Measurements from ENCODE around the gene DST.

The DST gene

DNA sequence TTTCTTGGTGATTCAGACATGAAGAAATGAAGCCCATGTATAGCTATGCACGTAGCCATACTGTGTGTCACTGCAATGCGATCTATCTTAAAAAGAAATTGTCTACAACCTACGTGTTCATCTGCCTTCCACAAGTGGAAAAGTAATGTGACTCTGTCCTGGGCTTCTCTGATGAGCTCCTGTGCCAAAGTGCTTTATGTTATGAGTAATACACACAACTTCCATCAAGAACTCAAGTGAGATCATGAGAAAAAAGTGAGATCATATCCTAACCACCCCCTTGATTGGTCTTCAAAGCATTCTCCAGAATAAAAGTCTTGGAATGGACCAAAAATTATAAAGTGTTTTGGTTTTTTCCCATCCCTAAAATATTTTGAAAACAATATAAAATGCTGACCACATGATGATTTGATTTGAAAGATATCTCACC lies 114.3 kb downstream of the DST start:
- Histone ChIP-seq H2AFZ (ENCODE audit: low read length) (no peak overlapping the region), H3K27me3 (replicated peaks; ENCODE audit: insufficient read depth, low read length) (no peaks in the 10 kb centered on the region), H3K9me2 (replicated peaks; ENCODE audit: insufficient read depth, low read length) (no peaks in the 10 kb centered on the region), H3K36me3 (replicated peaks; ENCODE audit: insufficient read depth, low read length) (0 out of 2 replicates have a peak, but pooled peaks cover 3% of the 10 kb centered on the region), H3K4me3 (ENCODE audit: low read length) (no peak overlapping the region), H3F3A (ENCODE audit: insufficient read depth, low read length) (no peaks in the 10 kb centered on the region), H3K79me2 (ENCODE audit: low read length) (no peaks in the 10 kb centered on the region), H3K4me1 (ENCODE audit: low read length) (no peaks in the 10 kb centered on the region), H3K9me3 (replicated peaks; ENCODE audit: insufficient read depth, low read length) (no peaks in the 10 kb centered on the region), H3K9ac (ENCODE audit: low read length) (no peak overlapping the region), H3K27ac (ENCODE audit: low read length) (no peak overlapping the region), H4K20me1 (ENCODE audit: insufficient read depth, low read length) (no peaks in the 10 kb centered on the region), H3K4me2 (ENCODE audit: low read depth, low read length) (no peak overlapping the region)
- TF ChIP-seq, protein P1, sequence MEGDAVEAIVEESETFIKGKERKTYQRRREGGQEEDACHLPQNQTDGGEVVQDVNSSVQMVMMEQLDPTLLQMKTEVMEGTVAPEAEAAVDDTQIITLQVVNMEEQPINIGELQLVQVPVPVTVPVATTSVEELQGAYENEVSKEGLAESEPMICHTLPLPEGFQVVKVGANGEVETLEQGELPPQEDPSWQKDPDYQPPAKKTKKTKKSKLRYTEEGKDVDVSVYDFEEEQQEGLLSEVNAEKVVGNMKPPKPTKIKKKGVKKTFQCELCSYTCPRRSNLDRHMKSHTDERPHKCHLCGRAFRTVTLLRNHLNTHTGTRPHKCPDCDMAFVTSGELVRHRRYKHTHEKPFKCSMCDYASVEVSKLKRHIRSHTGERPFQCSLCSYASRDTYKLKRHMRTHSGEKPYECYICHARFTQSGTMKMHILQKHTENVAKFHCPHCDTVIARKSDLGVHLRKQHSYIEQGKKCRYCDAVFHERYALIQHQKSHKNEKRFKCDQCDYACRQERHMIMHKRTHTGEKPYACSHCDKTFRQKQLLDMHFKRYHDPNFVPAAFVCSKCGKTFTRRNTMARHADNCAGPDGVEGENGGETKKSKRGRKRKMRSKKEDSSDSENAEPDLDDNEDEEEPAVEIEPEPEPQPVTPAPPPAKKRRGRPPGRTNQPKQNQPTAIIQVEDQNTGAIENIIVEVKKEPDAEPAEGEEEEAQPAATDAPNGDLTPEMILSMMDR (IDR thresholded peaks at IDR 0.05; ENCODE audit: low read length): no peak
- TF ChIP-seq EZH2 (optimal IDR thresholded peaks at IDR 0.05; ENCODE audit: low read depth, low read length): no peak
- TF ChIP-seq EZH2phosphoT487 (IDR thresholded peaks at IDR 0.05; ENCODE audit: low read length): no peak
- DNase-seq: no peak

DNA sequence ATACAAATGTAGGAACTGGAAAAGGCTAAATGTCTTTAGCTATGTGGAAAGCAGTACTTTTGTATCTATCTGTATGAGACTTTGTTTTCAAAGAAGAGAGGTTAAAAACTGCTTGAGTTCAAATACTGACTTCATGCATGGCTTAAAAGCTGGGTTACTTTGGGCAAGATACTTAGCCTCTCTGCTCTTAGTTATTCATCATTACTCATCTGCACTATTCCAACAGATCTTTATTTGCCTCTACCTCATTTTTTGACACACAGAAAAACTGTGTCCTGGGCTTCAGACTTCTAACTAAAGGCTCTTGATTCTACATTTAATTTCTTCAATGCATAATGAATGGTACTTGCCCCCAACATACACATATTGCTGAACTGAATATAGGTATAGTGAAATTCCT lies 114.8 kb downstream of the DST start:
- no peaks in the 10 kb centered on the region for H4K20me1 ChIP-seq (ENCODE audit: insufficient read depth, low read length)
- H3K9me2 ChIP-seq (replicated peaks; ENCODE audit: insufficient read depth, low read length): no peaks in the 10 kb centered on the region
- no peaks in the 10 kb centered on the region for H3K4me1 ChIP-seq (ENCODE audit: low read length)
- no peaks in the 10 kb centered on the region for H3F3A ChIP-seq (ENCODE audit: insufficient read depth, low read length)
- no peak overlapping the region for H3K9ac ChIP-seq (ENCODE audit: low read length)
- no peaks in the 10 kb centered on the region for H3K27me3 ChIP-seq (replicated peaks; ENCODE audit: insufficient read depth, low read length)
- no peak overlapping the region for H3K4me3 ChIP-seq (ENCODE audit: low read length)
- H2AFZ ChIP-seq (ENCODE audit: low read length): no peak overlapping the region
- no peak overlapping the region for H3K4me2 ChIP-seq (ENCODE audit: low read depth, low read length)
- H3K79me2 ChIP-seq (ENCODE audit: low read length): no peaks in the 10 kb centered on the region
- DNase-seq: no peak
- H3K9me3 ChIP-seq (replicated peaks; ENCODE audit: insufficient read depth, low read length): no peaks in the 10 kb centered on the region
- no peak overlapping the region for H3K27ac ChIP-seq (ENCODE audit: low read length)
- H3K36me3 ChIP-seq (replicated peaks; ENCODE audit: insufficient read depth, low read length): 0 out of 2 replicates have a peak, but pooled peaks cover 3% of the 10 kb centered on the region
- TF ChIP-seq, protein P1 (IDR thresholded peaks at IDR 0.05; ENCODE audit: low read length): no peak
- TF ChIP-seq EZH2 (optimal IDR thresholded peaks at IDR 0.05; ENCODE audit: low read depth, low read length): no peak
- no peak for TF ChIP-seq EZH2phosphoT487 (IDR thresholded peaks at IDR 0.05; ENCODE audit: low read length)

DNA sequence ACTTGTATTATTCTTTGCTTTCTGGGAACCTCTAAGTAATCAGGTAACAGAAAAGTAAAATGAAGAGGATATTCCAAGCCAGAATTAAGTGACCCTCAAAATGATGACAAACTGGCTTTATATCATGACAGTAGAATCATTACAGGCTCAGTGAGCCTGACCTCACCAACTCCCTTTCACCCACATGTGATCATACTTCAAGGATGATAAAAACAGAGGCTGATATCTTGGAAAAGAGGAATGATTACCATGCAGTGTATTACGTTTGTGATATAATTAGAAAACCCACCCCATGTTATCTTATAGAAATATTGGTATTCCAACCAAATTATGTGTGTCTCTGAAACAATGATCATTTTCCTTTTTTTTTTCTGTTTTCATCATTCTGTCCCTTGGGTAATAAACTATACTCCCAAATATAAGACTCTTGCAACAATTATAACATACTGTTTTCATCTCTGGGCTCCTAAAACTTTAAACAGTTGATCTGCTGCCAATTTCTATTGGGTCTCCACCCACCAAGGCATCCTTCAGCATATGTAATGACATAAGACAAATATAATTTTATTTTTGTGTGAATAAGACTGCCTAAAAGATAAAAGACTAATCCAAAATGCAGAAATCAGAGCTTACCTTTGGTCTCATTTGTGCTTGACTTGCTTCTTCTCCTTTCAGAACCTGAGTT lies 115.7 kb downstream of the DST start:
- H3K27ac ChIP-seq (ENCODE audit: low read length): no peak overlapping the region
- 0 out of 2 replicates have a peak, but pooled peaks cover 3% of the 10 kb centered on the region for H3K36me3 ChIP-seq (replicated peaks; ENCODE audit: insufficient read depth, low read length)
- H3K27me3 ChIP-seq (replicated peaks; ENCODE audit: insufficient read depth, low read length): no peaks in the 10 kb centered on the region
- no peaks in the 10 kb centered on the region for H4K20me1 ChIP-seq (ENCODE audit: insufficient read depth, low read length)
- H3F3A ChIP-seq (ENCODE audit: insufficient read depth, low read length): no peaks in the 10 kb centered on the region
- no peak for DNase-seq
- no peak overlapping the region for H2AFZ ChIP-seq (ENCODE audit: low read length)
- H3K4me3 ChIP-seq (ENCODE audit: low read length): no peak overlapping the region
- no peak for TF ChIP-seq EZH2 (optimal IDR thresholded peaks at IDR 0.05; ENCODE audit: low read depth, low read length)
- TF ChIP-seq, protein P1 (IDR thresholded peaks at IDR 0.05; ENCODE audit: low read length): no peak
- H3K9ac ChIP-seq (ENCODE audit: low read length): no peak overlapping the region
- H3K9me2 ChIP-seq (replicated peaks; ENCODE audit: insufficient read depth, low read length): no peaks in the 10 kb centered on the region
- no peak overlapping the region for H3K4me2 ChIP-seq (ENCODE audit: low read depth, low read length)
- no peaks in the 10 kb centered on the region for H3K4me1 ChIP-seq (ENCODE audit: low read length)
- no peaks in the 10 kb centered on the region for H3K9me3 ChIP-seq (replicated peaks; ENCODE audit: insufficient read depth, low read length)
- H3K79me2 ChIP-seq (ENCODE audit: low read length): no peaks in the 10 kb centered on the region
